Stimulated activated CD8-positive, alpha-beta memory T cell treated with anti-CD3 and anti-CD28 coated beads, Interleukin-15, amount 100 ng/mL, for 24 hours (primary cell): Measurements from ENCODE around the gene CYTH3.
"Not testable (repeated sequence)": the region's sequence is repeated elsewhere in the genome, so short reads cannot be mapped to it uniquely, and the experiment has no call there.

Experiments
- DNase-seq: peaks from one replicate; pipeline ENCODE4 v3.0.0-alpha.2; 2020; ENCODE audit warnings: low read depth

CYTH3 gene

GRCh38 chr7:6190563-6190962, 81.9 kb downstream of the CYTH3 start:
- DNase-seq = not testable (repeated sequence)

- no peak for DNase-seq
Observed at GRCh38 chr7:6188389-6188788, 84.0 kb downstream of the CYTH3 start.

GRCh38 chr7:6186577-6186976, 85.8 kb downstream of the CYTH3 start:
- no peak for DNase-seq

GRCh38 chr7:6182993-6183392, 89.4 kb downstream of the CYTH3 start:
- no peak for DNase-seq

- no peak for DNase-seq
Observed at GRCh38 chr7:6181136-6181535, 91.3 kb downstream of the CYTH3 start.

- no peak for DNase-seq
Observed at GRCh38 chr7:6180344-6180725, 92.1 kb downstream of the CYTH3 start.

GRCh38 chr7:6179620-6180343, 92.6 kb downstream of the CYTH3 start:
- no peak for DNase-seq

- DNase-seq = no peak
Observed at GRCh38 chr7:6178298-6179029, 94.0 kb downstream of the CYTH3 start.

- DNase-seq = no peak
Observed at GRCh38 chr7:6175645-6176044, 96.8 kb downstream of the CYTH3 start.

- no peak for DNase-seq
Observed at GRCh38 chr7:6172910-6173295, 99.5 kb downstream of the CYTH3 start.

- DNase-seq = no peak
Observed at GRCh38 chr7:6172224-6172909, 100.1 kb downstream of the CYTH3 start.

GRCh38 chr7:6171532-6172223, 100.7 kb downstream of the CYTH3 start:
- DNase-seq = no peak

GRCh38 chr7:6170571-6171531, 101.6 kb downstream of the CYTH3 start:
- no peak for DNase-seq

GRCh38 chr7:6169805-6170520, 102.5 kb downstream of the CYTH3 start:
- no peak for DNase-seq

GRCh38 chr7:6168477-6168868, 104.0 kb downstream of the CYTH3 start:
- no peak for DNase-seq

- DNase-seq = no peak
Observed at GRCh38 chr7:6167587-6168476, 104.6 kb downstream of the CYTH3 start.

- DNase-seq = no peak
Observed at GRCh38 chr7:6167004-6167551, 105.3 kb downstream of the CYTH3 start.

GRCh38 chr7:6166443-6166891, 106.0 kb downstream of the CYTH3 start:
- DNase-seq = no peak
